Epithelial cell of proximal tubule (primary cell): ENCODE measurements around the gene NOL3. TPM values are rescaled to one million over a fixed set of nuclear protein-coding genes. Genes with fewer than 3 reads are reported as not detected.

Experiments
- DNase-seq: peaks from one replicate; pipeline ENCODE4 v3.0.0-alpha.2; 2011; ENCODE audit warnings: low read depth
- H3K4me3 ChIP-seq: 2 replicates; pipeline ENCODE4 v1.5.1; 2011; ENCODE audit warnings: low read depth, mild to moderate bottlenecking, low read length
- total RNA-seq: library from RNA; depleted of rRNA; stranded (reverse); fragments of >200 nt; gene quantifications from 2 replicates; pipeline ENCODE4 v1.2.3, GENCODE V29; 2015
- TF ChIP-seq, protein P1 (sequence below): conservative IDR thresholded peaks from 2 replicates; pipeline ENCODE4 v1.5.1; 2012; ENCODE audit warnings: low read depth, mild to moderate bottlenecking, low read length

Gene NOL3
- total RNA-seq, 1 donor from 2014 or later, result 39.4 TPM

DNA sequence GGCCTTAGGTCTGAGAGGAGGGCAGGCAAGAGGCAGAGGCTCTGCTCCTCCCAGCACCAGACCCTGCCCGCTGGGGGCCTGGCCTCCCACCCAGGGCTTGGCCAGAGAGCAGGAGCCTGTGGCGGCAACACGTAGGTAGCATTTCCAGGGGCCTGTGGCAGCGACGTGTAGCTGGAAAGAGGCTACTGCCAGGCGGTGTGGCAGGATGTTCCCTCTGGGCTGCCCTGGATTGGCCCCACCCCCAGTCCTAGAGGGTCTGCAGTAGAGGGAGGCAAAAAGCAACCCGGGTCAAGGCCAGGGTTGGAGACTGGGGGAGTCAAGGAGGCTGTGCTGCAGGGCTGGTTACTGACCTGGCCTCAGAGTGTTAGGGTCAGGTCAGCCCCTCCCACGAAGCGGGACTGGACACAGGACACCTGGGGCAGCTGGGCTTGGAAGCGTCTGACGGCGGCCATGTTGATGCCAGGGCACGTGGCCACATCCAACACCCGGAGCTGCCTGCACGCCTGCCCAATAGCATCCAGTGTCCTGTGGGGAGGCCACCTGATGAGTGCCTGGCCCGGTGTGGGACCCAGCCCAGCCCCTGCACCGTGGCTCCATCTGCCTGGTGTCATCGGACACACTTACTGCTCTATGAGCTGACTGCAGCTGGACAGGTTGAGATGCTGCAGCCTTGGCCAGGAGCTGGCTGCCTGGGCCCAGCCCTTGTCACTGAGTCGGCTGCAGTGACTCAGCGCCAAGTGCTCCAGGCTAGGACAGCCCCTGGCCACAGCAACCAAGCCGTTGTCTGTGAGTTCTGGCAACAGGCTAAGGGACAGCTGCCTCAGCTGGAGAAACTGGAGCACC lies 37.1 kb downstream of the NOL3 start:
- DNase-seq, result no peak
- no peak overlapping the region for H3K4me3 ChIP-seq
- TF ChIP-seq, protein P1, sequence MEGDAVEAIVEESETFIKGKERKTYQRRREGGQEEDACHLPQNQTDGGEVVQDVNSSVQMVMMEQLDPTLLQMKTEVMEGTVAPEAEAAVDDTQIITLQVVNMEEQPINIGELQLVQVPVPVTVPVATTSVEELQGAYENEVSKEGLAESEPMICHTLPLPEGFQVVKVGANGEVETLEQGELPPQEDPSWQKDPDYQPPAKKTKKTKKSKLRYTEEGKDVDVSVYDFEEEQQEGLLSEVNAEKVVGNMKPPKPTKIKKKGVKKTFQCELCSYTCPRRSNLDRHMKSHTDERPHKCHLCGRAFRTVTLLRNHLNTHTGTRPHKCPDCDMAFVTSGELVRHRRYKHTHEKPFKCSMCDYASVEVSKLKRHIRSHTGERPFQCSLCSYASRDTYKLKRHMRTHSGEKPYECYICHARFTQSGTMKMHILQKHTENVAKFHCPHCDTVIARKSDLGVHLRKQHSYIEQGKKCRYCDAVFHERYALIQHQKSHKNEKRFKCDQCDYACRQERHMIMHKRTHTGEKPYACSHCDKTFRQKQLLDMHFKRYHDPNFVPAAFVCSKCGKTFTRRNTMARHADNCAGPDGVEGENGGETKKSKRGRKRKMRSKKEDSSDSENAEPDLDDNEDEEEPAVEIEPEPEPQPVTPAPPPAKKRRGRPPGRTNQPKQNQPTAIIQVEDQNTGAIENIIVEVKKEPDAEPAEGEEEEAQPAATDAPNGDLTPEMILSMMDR, result no peak

DNA sequence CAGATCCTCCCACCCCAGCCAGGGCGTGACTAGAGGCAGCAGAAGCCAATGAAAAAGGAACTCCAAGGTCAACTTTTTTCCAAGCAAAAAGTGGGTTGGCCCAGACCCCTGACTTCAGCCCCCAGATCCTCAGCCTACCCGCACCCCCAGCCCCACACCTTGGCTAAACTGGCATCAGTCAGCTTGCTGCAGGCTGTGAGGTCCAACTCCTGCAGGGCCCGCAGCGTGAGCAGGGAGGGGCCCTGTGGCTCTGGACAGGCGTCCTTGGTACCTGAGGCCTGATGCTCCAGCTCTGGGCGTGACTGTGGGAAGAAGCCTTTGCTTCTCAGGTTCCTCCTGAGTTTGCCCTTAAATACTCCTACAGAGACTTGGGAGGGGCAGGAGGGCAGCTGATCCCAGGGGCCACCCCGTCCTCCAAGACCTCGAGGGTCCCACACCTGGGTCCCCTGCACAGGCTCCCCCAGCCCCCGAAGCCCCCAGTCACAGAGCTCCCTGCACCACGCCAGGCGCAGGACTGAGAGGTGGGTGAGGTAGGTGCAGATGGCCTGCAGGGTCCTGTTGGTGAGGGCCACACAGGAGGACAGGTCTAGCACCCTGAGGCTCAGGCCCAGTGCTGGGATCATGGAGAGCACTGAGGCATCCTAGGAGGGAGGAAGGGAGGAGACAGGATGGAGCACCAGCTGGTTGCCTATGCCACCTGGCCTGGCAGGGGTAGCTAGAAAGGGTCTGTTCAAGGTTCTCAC lies 38.0 kb downstream of the NOL3 start:
- no peak overlapping the region for H3K4me3 ChIP-seq
- TF ChIP-seq, protein P1, result no peak
- DNase-seq, result no peak

DNA sequence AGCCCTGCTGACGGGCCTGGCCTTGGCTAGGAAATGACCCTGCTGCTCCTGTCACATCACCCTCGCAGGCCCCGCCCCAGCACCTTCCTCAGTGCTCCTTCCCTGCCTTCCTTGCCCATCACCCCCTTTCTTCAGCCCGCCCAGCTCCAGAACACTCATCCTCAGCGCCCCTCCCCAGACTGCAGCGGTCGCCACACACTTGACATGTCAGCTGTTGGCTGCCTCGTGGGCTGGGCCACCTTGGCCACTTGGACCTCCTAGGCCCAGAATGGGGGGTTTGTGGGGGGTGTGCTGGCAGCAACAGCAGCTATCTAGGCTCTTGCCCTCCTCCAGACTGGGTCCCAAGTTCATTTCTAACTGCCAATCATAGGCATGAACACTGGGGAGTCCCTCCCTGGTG lies 39.2 kb downstream of the NOL3 start:
- TF ChIP-seq, protein P1, result no peak
- no peak for DNase-seq
- no peak overlapping the region for H3K4me3 ChIP-seq

DNA sequence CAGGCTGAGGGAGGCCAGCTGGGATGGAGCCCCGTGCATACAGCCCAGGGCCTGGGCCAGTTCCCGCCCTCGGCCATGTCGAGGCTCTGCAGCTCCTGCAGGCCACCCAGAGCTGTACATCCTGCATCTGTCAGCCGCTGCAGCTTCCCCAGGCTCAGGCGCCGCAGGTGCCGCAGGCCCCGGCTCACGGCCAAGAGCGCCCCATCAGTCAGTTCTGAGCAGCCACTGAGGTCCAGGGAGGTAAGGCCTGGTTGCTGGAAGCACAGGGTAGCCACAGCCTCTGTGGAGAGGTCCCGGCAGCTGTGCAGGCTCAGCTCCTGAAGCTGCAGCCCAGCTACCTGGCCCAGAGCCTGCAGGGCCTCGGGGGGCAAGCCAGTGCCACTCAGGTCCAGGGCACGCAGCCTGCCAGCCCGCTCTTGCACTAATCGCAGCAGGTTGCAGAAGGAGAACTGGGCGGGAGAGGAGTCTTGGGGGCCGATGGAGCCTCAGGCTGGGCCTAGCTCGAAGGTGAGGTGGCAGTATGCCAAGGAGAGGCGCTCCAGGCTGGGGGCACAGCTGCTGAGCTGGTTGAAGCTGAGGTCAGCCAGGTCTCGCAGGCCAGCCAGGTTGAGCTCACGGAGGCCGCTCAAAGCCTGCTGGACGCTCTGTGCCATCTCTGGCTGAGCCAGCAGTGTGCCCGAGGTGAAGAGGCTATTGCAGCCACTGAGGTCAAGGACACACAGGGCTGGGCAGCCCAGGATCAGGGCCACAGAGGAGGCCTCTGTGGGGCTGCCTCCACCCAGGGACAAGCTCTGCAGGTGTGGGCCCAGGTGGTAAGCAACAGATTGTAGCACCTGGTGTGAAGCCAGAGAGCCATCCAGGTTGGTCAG lies 40.0 kb downstream of the NOL3 start:
- TF ChIP-seq, protein P1, result no peak
- DNase-seq, result no peak
- no peak overlapping the region for H3K4me3 ChIP-seq

DNA sequence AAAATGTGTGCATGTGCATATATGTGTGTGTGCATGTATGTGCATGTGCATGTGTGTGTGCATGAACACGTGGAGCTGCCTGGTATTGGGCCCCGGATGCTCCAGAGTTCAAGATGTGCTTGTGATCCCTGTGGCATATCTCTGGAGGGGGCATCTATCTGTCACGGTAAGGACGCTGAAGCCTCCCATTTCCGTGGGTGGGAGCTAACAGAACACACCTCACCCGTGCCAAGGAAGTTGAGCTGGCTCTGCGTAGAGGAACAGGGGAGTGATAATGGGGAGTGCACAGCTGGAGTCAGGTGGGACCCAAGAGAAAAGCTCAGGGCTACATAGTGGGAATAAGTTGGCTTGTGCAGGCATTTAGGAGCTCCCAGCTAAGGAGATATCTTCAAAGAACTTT lies 41.3 kb downstream of the NOL3 start:
- no peak overlapping the region for H3K4me3 ChIP-seq
- TF ChIP-seq, protein P1, result no peak
- no peak for DNase-seq

DNA sequence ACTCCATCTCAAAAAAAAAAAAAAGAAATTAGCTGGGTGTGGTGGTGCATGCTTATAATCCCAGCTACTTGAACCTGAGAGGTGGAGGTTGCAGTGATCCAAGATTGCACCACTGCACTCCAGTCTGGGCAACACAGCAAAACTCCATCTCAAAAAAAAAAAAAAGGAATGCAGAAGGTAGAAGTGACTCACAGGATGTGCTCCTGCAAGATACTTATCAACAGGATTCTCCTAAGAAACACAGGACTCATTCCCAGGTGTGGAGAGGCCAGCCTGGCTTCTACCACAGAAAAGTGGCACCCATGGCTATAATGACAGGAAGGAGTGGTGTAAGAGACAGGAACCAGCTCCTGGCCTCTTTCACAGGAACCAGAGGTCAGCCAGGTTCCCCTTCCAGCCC lies 42.4 kb downstream of the NOL3 start:
- H3K4me3 ChIP-seq, result no peak overlapping the region
- TF ChIP-seq, protein P1, result no peak
- no peak for DNase-seq
